WTC11 (cell line): ENCODE results near the gene ANAPC7. TPM values are rescaled to one million over a fixed set of nuclear protein-coding genes. Genes with fewer than 3 reads are reported as not detected.
A peak's percentile ranks its signal among the peaks of the same experiment; 100 is the strongest.
"Not testable (repeated sequence)": the region's sequence is repeated elsewhere in the genome, so short reads cannot be mapped to it uniquely, and the experiment has no call there.

Experiments
- ATAC-seq: fragments of 200-7000 bp; cut with Tn5 transposase; 2 replicates; pipeline ENCODE4 v1.10.0; 2021; ENCODE audit warnings: mild to moderate bottlenecking, moderate library complexity
- CTCF ChIA-PET: fragments of 300-600 bp; sonication (Branson Sonifier 250); formaldehyde crosslinking; loops from one replicate; lab custom pipeline; 2021; ENCODE audit warnings: antibody characterized with exemption; lab: Charles Lee
- POLR2A ChIA-PET: fragments of 350-600 bp; sonication (Branson Sonifier 250); formaldehyde crosslinking; loops from one replicate; lab custom pipeline; 2021; ENCODE audit warnings: antibody characterized with exemption; lab: Charles Lee
- DNase-seq: peaks from one replicate; pipeline ENCODE4 v3.0.0; 2021; ENCODE audit warnings: low spot score
- H3K27ac Mint-ChIP-seq: 2 replicates; pipeline ENCODE4 v1.8.0; 2021; ENCODE audit warnings: mixed read lengths
- H3K27me3 Mint-ChIP-seq: 2 replicates; pipeline ENCODE4 v1.8.0; 2021; ENCODE audit warnings: low read depth, mild to moderate bottlenecking, moderate library complexity, mixed read lengths
- H3K36me3 Mint-ChIP-seq: 2 replicates; pipeline ENCODE4 v1.8.0; 2021; ENCODE audit warnings: mixed read lengths
- H3K4me1 Mint-ChIP-seq: 2 replicates; pipeline ENCODE4 v1.8.0; 2022; ENCODE audit warnings: mixed read lengths
- H3K4me3 Mint-ChIP-seq: 2 replicates; pipeline ENCODE4 v1.8.0; 2021; ENCODE audit warnings: mild to moderate bottlenecking, moderate library complexity, mixed read lengths
- H3K9me3 Mint-ChIP-seq: 2 replicates; pipeline ENCODE4 v1.8.0; 2021; ENCODE audit warnings: mixed read lengths
- ATF1 ChIP-seq: sonication (generic); formaldehyde crosslinking; IDR thresholded peaks from 2 replicates; pipeline ENCODE4 v1.8.1; 2023; ENCODE audit warnings: mild to moderate bottlenecking, moderate library complexity, missing genetic modification reagents
- ZNF121 ChIP-seq: sonication (generic); formaldehyde crosslinking; IDR thresholded peaks from 2 replicates; pipeline ENCODE4 v1.8.0; 2023; ENCODE audit warnings: missing genetic modification reagents
- ZNF317 ChIP-seq: sonication (generic); formaldehyde crosslinking; IDR thresholded peaks from 2 replicates; pipeline ENCODE4 v1.8.1; 2023; ENCODE audit warnings: low read depth, mild to moderate bottlenecking, moderate library complexity, missing genetic modification reagents, borderline replicate concordance
- ZNF416 ChIP-seq: fragments of 250-450 bp; sonication (Bioruptor Pico); IDR thresholded peaks from 2 replicates; pipeline ENCODE4 v1.9.0; 2021; ENCODE audit warnings: mild to moderate bottlenecking, inconsistent platforms
- ZNF425 ChIP-seq: fragments of 250-450 bp; sonication (Bioruptor Pico); conservative IDR thresholded peaks from 2 replicates; pipeline ENCODE4 v1.9.0; 2021; ENCODE audit warnings: mild to moderate bottlenecking
- total RNA-seq: library from RNA; stranded (reverse); gene quantifications from 3 replicates; pipeline ENCODE4 v1.2.3, GENCODE V29; 2021
- TF ChIP-seq, protein P1 (sequence below): sonication (generic); formaldehyde crosslinking; IDR thresholded peaks from 2 replicates; pipeline ENCODE4 v1.8.0; 2023; ENCODE audit warnings: mild to moderate bottlenecking, missing genetic modification reagents
- TF ChIP-seq, protein P2 (sequence below): fragments of 250-450 bp; sonication (Bioruptor Pico); IDR thresholded peaks from 2 replicates; pipeline ENCODE4 v1.9.0; 2021; ENCODE audit warnings: mild to moderate bottlenecking

ANAPC7 gene
- total RNA-seq, 1 experiment from 2014 or later, result 93.4 TPM

GRCh38 chr12:110421159-110421661 is 17.7 kb upstream of the ANAPC7 start (continued):
- TF ChIP-seq ZNF425 (CRISPR knock-in tag), result no peak
- TF ChIP-seq ZNF317 (CRISPR knock-in tag), result no peak
- no peak for TF ChIP-seq ATF1
- no peak for TF ChIP-seq ZNF416
- TF ChIP-seq, protein P1, sequence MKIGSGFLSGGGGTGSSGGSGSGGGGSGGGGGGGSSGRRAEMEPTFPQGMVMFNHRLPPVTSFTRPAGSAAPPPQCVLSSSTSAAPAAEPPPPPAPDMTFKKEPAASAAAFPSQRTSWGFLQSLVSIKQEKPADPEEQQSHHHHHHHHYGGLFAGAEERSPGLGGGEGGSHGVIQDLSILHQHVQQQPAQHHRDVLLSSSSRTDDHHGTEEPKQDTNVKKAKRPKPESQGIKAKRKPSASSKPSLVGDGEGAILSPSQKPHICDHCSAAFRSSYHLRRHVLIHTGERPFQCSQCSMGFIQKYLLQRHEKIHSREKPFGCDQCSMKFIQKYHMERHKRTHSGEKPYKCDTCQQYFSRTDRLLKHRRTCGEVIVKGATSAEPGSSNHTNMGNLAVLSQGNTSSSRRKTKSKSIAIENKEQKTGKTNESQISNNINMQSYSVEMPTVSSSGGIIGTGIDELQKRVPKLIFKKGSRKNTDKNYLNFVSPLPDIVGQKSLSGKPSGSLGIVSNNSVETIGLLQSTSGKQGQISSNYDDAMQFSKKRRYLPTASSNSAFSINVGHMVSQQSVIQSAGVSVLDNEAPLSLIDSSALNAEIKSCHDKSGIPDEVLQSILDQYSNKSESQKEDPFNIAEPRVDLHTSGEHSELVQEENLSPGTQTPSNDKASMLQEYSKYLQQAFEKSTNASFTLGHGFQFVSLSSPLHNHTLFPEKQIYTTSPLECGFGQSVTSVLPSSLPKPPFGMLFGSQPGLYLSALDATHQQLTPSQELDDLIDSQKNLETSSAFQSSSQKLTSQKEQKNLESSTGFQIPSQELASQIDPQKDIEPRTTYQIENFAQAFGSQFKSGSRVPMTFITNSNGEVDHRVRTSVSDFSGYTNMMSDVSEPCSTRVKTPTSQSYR (CRISPR knock-in tag), result no peak
- TF ChIP-seq, protein P2, sequence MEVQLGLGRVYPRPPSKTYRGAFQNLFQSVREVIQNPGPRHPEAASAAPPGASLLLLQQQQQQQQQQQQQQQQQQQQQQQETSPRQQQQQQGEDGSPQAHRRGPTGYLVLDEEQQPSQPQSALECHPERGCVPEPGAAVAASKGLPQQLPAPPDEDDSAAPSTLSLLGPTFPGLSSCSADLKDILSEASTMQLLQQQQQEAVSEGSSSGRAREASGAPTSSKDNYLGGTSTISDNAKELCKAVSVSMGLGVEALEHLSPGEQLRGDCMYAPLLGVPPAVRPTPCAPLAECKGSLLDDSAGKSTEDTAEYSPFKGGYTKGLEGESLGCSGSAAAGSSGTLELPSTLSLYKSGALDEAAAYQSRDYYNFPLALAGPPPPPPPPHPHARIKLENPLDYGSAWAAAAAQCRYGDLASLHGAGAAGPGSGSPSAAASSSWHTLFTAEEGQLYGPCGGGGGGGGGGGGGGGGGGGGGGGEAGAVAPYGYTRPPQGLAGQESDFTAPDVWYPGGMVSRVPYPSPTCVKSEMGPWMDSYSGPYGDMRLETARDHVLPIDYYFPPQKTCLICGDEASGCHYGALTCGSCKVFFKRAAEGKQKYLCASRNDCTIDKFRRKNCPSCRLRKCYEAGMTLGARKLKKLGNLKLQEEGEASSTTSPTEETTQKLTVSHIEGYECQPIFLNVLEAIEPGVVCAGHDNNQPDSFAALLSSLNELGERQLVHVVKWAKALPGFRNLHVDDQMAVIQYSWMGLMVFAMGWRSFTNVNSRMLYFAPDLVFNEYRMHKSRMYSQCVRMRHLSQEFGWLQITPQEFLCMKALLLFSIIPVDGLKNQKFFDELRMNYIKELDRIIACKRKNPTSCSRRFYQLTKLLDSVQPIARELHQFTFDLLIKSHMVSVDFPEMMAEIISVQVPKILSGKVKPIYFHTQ, result no peak

DNA sequence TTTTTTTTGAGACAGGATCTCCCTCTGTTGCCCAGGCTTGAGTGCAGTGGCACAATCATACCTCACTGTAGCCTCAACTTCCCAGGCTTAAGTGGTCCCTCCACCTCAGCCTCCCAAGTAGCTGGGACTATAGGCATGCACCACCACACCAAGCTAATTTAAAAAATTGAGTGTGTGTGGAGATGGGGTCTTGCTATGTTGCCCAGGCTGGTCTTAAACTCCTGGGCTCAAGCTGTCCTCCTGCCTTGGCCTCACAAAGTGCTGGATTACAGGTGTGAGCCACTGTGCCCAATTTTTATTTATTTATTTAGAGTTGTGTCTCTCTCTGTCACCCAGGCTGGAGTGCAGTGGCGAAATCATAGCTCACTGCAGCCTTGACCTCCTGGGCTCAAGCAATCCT is 17.1 kb upstream of the ANAPC7 start:
- ATAC-seq, H3K27ac Mint-ChIP-seq, H3K36me3 Mint-ChIP-seq, H3K4me1 Mint-ChIP-seq, H3K9me3 Mint-ChIP-seq, H3K27me3 Mint-ChIP-seq, H3K4me3 Mint-ChIP-seq, POLR2A ChIA-PET, DNase-seq: not testable (repeated sequence)
- 0 out of 2 replicates have a peak, but pooled peaks have one; percentile 67 for TF ChIP-seq ZNF121
- CTCF ChIA-PET, result interaction anchor here (0.6 to 3.1 kb wide), 4 partner anchors 11 to 467 kb away, joined by 3 to 22 read pairs (median 8); partner anchors contain the start of gene ARPC3

GRCh38 chr12:110417113-110417512 is 13.6 kb upstream of the ANAPC7 start:
- DNase-seq, H3K36me3 Mint-ChIP-seq, H3K27me3 Mint-ChIP-seq, H3K27ac Mint-ChIP-seq, ATAC-seq, H3K4me1 Mint-ChIP-seq, H3K4me3 Mint-ChIP-seq, H3K9me3 Mint-ChIP-seq: not testable (repeated sequence)
- CTCF ChIA-PET, result interaction anchor here (2.0 kb wide), 1 partner anchor 14 kb away, joined by 11 read pairs; no protein-coding TSS in a partner anchor
- POLR2A ChIA-PET, result interaction anchor here (0.6 kb wide), 1 partner anchor 14 kb away, joined by 6 read pairs; no protein-coding TSS in a partner anchor

GRCh38 chr12:110410086-110410485 is 6.6 kb upstream of the ANAPC7 start:
- H3K27ac Mint-ChIP-seq, H3K36me3 Mint-ChIP-seq, ATAC-seq, H3K27me3 Mint-ChIP-seq, H3K4me1 Mint-ChIP-seq, POLR2A ChIA-PET, DNase-seq, H3K4me3 Mint-ChIP-seq: not testable (repeated sequence)
- CTCF ChIA-PET, result interaction anchor here (1.4 kb wide), 1 partner anchor 22 kb away, joined by 3 read pairs; no protein-coding TSS in a partner anchor
- H3K9me3 Mint-ChIP-seq, result peaks cover 14% of the 10 kb centered on the region

DNA sequence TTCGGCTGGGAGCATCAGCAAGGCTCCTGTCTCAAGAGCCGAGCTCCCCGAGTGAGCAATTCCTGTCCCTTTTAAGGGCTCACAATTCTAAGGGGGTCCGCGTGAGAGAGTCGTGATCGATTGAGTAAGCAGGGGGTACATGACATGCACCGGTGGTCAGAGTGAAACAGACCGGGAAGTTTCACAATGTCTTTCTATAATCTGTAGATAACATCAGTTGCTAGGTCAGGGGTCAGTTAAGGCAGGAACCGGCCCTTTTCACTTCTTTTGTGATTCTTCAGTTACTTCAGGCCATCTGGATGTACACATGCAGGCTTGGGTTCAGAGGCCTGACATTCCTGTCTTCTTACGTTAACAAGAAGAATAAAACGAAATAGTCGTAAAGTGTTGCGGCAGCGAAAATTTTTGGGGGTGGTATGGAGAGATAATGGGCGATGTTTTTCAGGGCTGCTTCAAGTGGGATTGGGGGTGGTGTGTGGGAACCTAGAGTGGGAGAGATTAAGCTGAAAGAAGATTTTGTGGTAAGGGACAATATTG is 1.7 kb upstream of the ANAPC7 start:
- not testable (repeated sequence) for H3K27ac Mint-ChIP-seq, DNase-seq, ATAC-seq, H3K4me1 Mint-ChIP-seq, H3K9me3 Mint-ChIP-seq, H3K27me3 Mint-ChIP-seq, H3K4me3 Mint-ChIP-seq
- POLR2A ChIA-PET, result interaction anchor here (0.6 kb wide), 1 partner anchor 26 kb away, joined by 10 read pairs; no protein-coding TSS in a partner anchor
- H3K36me3 Mint-ChIP-seq, result peaks cover 15% of the 10 kb centered on the region
- CTCF ChIA-PET, result interaction anchor here (0.8 to 1.9 kb wide), 2 partner anchors 26 to 45 kb away, joined by 3 to 11 read pairs; partner anchors contain the start of gene ARPC3
